Neuronal stem cell (in vitro differentiated cells): ENCODE data around the gene FOXP1.
A peak's percentile ranks its signal among the peaks of the same experiment; 100 is the strongest.

Experiments
- DNase-seq: peaks from one replicate; pipeline ENCODE4 v3.0.0-alpha.2; 2013; ENCODE audit warnings: low spot score
- H2AFZ ChIP-seq: one replicate; pipeline ENCODE4 v1.6.1; 2013; ENCODE audit warnings: mild to moderate bottlenecking, low read length, inconsistent platforms
- H2AK5ac ChIP-seq: 2 replicates; pipeline ENCODE4 v1.6.1; 2013; ENCODE audit warnings: low read depth, mild to moderate bottlenecking, inconsistent platforms, low read length, moderate library complexity, mixed read lengths
- H2BK120ac ChIP-seq: 2 replicates; pipeline ENCODE4 v1.6.1; 2013; ENCODE audit warnings: low read depth, mild to moderate bottlenecking, inconsistent platforms, low read length, moderate library complexity, mixed read lengths
- H2BK12ac ChIP-seq: one replicate; pipeline ENCODE4 v1.6.1; 2013; ENCODE audit warnings: low read length, inconsistent platforms
- H2BK15ac ChIP-seq: 2 replicates; pipeline ENCODE4 v1.6.1; 2013; ENCODE audit warnings: mild to moderate bottlenecking, low read length, inconsistent platforms, mixed read lengths
- H2BK5ac ChIP-seq: one replicate; pipeline ENCODE4 v1.6.1; 2013; ENCODE audit warnings: inconsistent platforms, mild to moderate bottlenecking, low read length, moderate library complexity
- H3K14ac ChIP-seq: one replicate; pipeline ENCODE4 v1.6.1; 2013; ENCODE audit warnings: low read length, inconsistent platforms
- H3K18ac ChIP-seq: 2 replicates; pipeline ENCODE4 v1.6.1; 2013; ENCODE audit warnings: low read length, inconsistent platforms
- H3K23ac ChIP-seq: 2 replicates; pipeline ENCODE4 v1.6.1; 2013; ENCODE audit warnings: low read depth, mild to moderate bottlenecking, mixed read lengths, low read length, inconsistent platforms; ENCODE audit not compliant: poor library complexity
- H3K27ac ChIP-seq: replicated peaks from 3 replicates; pipeline ENCODE4 v1.5.1; 2013; ENCODE audit warnings: low read length, inconsistent platforms
- H3K27me3 ChIP-seq, 3 experiments: 2 replicates each; pipeline ENCODE4 v1.6.1; 2013; ENCODE audit warnings: low read length in 3 of 3, mild to moderate bottlenecking in 2 of 3, inconsistent platforms in 1 of 3, low read depth in 1 of 3, mixed read lengths in 1 of 3, moderate library complexity in 1 of 3; ENCODE audit not compliant: control insufficient read depth in 3 of 3, insufficient read depth in 3 of 3
- H3K36me3 ChIP-seq, 2 donors: replicated peaks in 1 of 2; 2 replicates each; pipeline ENCODE4 v1.6.1; 2013; ENCODE audit warnings: low read length in 2 of 2; ENCODE audit not compliant: control insufficient read depth in 2 of 2, insufficient read depth in 2 of 2
- H3K4ac ChIP-seq: 2 replicates; pipeline ENCODE4 v1.6.1; 2013; ENCODE audit warnings: inconsistent platforms, mild to moderate bottlenecking, low read length, moderate library complexity
- H3K4me1 ChIP-seq, 2 donors: 1 replicate in 1 of 2; 2 replicates in 1 of 2; pipeline ENCODE4 v1.6.1; 2013; ENCODE audit warnings: low read length in 2 of 2, low read depth in 1 of 2; ENCODE audit not compliant: control insufficient read depth in 2 of 2, insufficient read depth in 1 of 2
- H3K4me2 ChIP-seq: one replicate; pipeline ENCODE4 v1.6.1; 2013; ENCODE audit warnings: mild to moderate bottlenecking, low read length, inconsistent platforms; ENCODE audit not compliant: insufficient read depth, poor library complexity, severe bottlenecking
- H3K4me3 ChIP-seq, 2 donors: 2 replicates each; pipeline ENCODE4 v1.5.1; 2013; ENCODE audit warnings: low read length in 2 of 2, mild to moderate bottlenecking in 2 of 2, inconsistent platforms in 1 of 2, moderate library complexity in 1 of 2
- H3K79me1 ChIP-seq: one replicate; pipeline ENCODE4 v1.6.1; 2013; ENCODE audit warnings: low read depth, mild to moderate bottlenecking, inconsistent platforms, low read length, moderate library complexity
- H3K9ac ChIP-seq: one replicate; pipeline ENCODE4 v1.6.1; 2013; ENCODE audit warnings: mild to moderate bottlenecking, low read depth, low read length, inconsistent platforms; ENCODE audit not compliant: poor library complexity
- H3K9me3 ChIP-seq, 2 donors: replicated peaks in 1 of 2; 2 replicates each; pipeline versions ENCODE3 to v1.6.1; 2013; ENCODE audit warnings: low read length in 2 of 2, mild to moderate bottlenecking in 2 of 2, inconsistent platforms in 1 of 2, low read depth in 1 of 2, mixed read lengths in 1 of 2, moderate library complexity in 1 of 2; ENCODE audit not compliant: control insufficient read depth in 2 of 2, insufficient read depth in 1 of 2
- H4K8ac ChIP-seq: one replicate; pipeline ENCODE4 v1.6.1; 2013; ENCODE audit warnings: low read depth, mild to moderate bottlenecking, inconsistent platforms, low read length, moderate library complexity
- H4K91ac ChIP-seq: one replicate; pipeline ENCODE4 v1.6.1; 2013; ENCODE audit warnings: low read length, low read depth, mild to moderate bottlenecking, inconsistent platforms; ENCODE audit not compliant: poor library complexity
- WGBS, 2 donors: extraction: QIAGEN DNeasy Blood & Tissue Kit; methylation state at CpG; one replicate each; pipeline ENCODE4 v1.1.7; 2013; ENCODE audit warnings: missing lambda C conversion rate in 2 of 2, mixed read lengths in 1 of 2; ENCODE audit not compliant: insufficient read length in 2 of 2, insufficient replicate concordance in 1 of 2; ENCODE audit errors: extremely low coverage in 2 of 2; 5-methylcytosine and 5-hydroxymethylcytosine counted together

Gene FOXP1

GRCh38 chr3:71197841-71198565 is 385.5 kb downstream of the FOXP1 start:
- no peak overlapping the region for H3K9ac ChIP-seq
- no peak for DNase-seq
- H2BK15ac ChIP-seq: no peak overlapping the region
- no peaks in the 10 kb centered on the region for H3K27me3 ChIP-seq
- H3K9me3 ChIP-seq: no peaks in the 10 kb centered on the region
- WGBS, 2 donors: no CpG with 5 or more reads among the region's 21 CpGs
- no peak overlapping the region for H2AFZ ChIP-seq
- H3K27ac ChIP-seq: no peak overlapping the region
- H3K23ac ChIP-seq: no peak overlapping the region
- no peaks in the 10 kb centered on the region for H3K36me3 ChIP-seq
- no peak overlapping the region for H2AK5ac ChIP-seq
- H4K8ac ChIP-seq: no peak overlapping the region
- H3K18ac ChIP-seq: no peak overlapping the region
- H3K4ac ChIP-seq: no peak overlapping the region
- no peak overlapping the region for H2BK12ac ChIP-seq
- H3K4me1 ChIP-seq: peaks cover 0 to 5% of the 10 kb centered on the region in 2 donors
- no peaks in the 10 kb centered on the region for H3K79me1 ChIP-seq
- no peak overlapping the region for H3K4me3 ChIP-seq
- no peak overlapping the region for H2BK5ac ChIP-seq
- H3K4me2 ChIP-seq: no peak overlapping the region
- no peak overlapping the region for H4K91ac ChIP-seq
- H3K14ac ChIP-seq: no peak overlapping the region
- H2BK120ac ChIP-seq: no peak overlapping the region

GRCh38 chr3:71195492-71195891 is 388.0 kb downstream of the FOXP1 start:
- H2AK5ac ChIP-seq: no peak overlapping the region
- no peak overlapping the region for H3K4me2 ChIP-seq
- peak overlapping the region; percentile 3 for H2AFZ ChIP-seq
- H4K8ac ChIP-seq: no peak overlapping the region
- H3K27me3 ChIP-seq: no peaks in the 10 kb centered on the region
- H3K36me3 ChIP-seq: no peaks in the 10 kb centered on the region
- no peak overlapping the region for H2BK5ac ChIP-seq
- no peaks in the 10 kb centered on the region for H3K9me3 ChIP-seq
- no peak overlapping the region for H3K4ac ChIP-seq
- WGBS, 2 donors: no CpG with 5 or more reads among the region's 5 CpGs
- H3K4me1 ChIP-seq: peaks cover 0 to 5% of the 10 kb centered on the region in 2 donors
- no peak overlapping the region for H2BK120ac ChIP-seq
- DNase-seq: no peak
- H4K91ac ChIP-seq: no peak overlapping the region
- H2BK12ac ChIP-seq: no peak overlapping the region
- H3K79me1 ChIP-seq: no peaks in the 10 kb centered on the region
- H3K4me3 ChIP-seq: no peak overlapping the region
- H2BK15ac ChIP-seq: no peak overlapping the region
- no peak overlapping the region for H3K27ac ChIP-seq
- no peak overlapping the region for H3K18ac ChIP-seq
- H3K9ac ChIP-seq: no peak overlapping the region
- H3K23ac ChIP-seq: no peak overlapping the region
- no peak overlapping the region for H3K14ac ChIP-seq

- Histone ChIP-seq H3K4me1 (peaks cover 0 to 5% of the 10 kb centered on the region in 2 donors), H3K4ac (no peak overlapping the region), H3K27me3 (no peaks in the 10 kb centered on the region), H3K79me1 (no peaks in the 10 kb centered on the region), H3K9ac (no peak overlapping the region), H3K14ac (no peak overlapping the region), H2AFZ (no peak overlapping the region), H4K91ac (no peak overlapping the region), H3K36me3 (no peaks in the 10 kb centered on the region), H3K4me3 (no peak overlapping the region), H3K4me2 (no peak overlapping the region), H3K27ac (no peak overlapping the region), H2BK15ac (no peak overlapping the region), H3K23ac (no peak overlapping the region), H2BK5ac (no peak overlapping the region), H3K18ac (no peak overlapping the region), H3K9me3 (no peaks in the 10 kb centered on the region), H4K8ac (no peak overlapping the region), H2BK120ac (no peak overlapping the region), H2BK12ac (no peak overlapping the region), H2AK5ac (no peak overlapping the region)
- DNase-seq: no peak
- no CpG with 5 or more reads among the region's 5 CpGs for WGBS, 2 donors
These were observed 388.7 kb downstream of the FOXP1 start for GRCh38 chr3:71194785-71195184.

- no CpG with 5 or more reads among the region's 4 CpGs for WGBS, 2 donors
- Histone ChIP-seq H3K14ac (no peak overlapping the region), H3K4me3 (no peak overlapping the region), H3K4ac (no peak overlapping the region), H2BK120ac (no peak overlapping the region), H3K4me1 (peaks cover 0 to 5% of the 10 kb centered on the region in 2 donors), H3K36me3 (peaks cover 0 to 1% of the 10 kb centered on the region in 2 donors), H3K9me3 (no peaks in the 10 kb centered on the region), H3K27ac (no peak overlapping the region), H2BK5ac (no peak overlapping the region), H3K79me1 (no peaks in the 10 kb centered on the region), H2AFZ (no peak overlapping the region), H4K8ac (no peak overlapping the region), H3K23ac (no peak overlapping the region), H3K27me3 (no peaks in the 10 kb centered on the region), H2AK5ac (no peak overlapping the region), H4K91ac (no peak overlapping the region), H2BK15ac (no peak overlapping the region), H3K4me2 (no peak overlapping the region), H2BK12ac (no peak overlapping the region), H3K18ac (no peak overlapping the region), H3K9ac (no peak overlapping the region)
- no peak for DNase-seq
These were observed 392.5 kb downstream of the FOXP1 start for GRCh38 chr3:71191031-71191482.
